GM13976 (cell line): ENCODE results near the gene ESAM.

Source experiments
- DNase-seq: peaks from one replicate; pipeline ENCODE4 v3.0.0; 2012; ENCODE audit warnings: low spot score
- in situ Hi-C: fragments of 300-500 bp; cut with MboI; formaldehyde crosslinking; loops from one replicate; pipeline ENCODE4 v1.12.0; 2022; ENCODE audit warnings: low sequenced_read_pairs, mixed read lengths, inconsistent platforms; ENCODE audit not compliant: unreplicated experiment
- TF ChIP-seq, protein P1 (sequence below): IDR thresholded peaks from 2 replicates; pipeline ENCODE4 v1.5.1; 2012; ENCODE audit warnings: borderline replicate concordance, mild to moderate bottlenecking; ENCODE audit not compliant: insufficient read depth; ENCODE audit errors: extremely low read depth, missing control alignments, control extremely low read depth

The ESAM gene

DNA sequence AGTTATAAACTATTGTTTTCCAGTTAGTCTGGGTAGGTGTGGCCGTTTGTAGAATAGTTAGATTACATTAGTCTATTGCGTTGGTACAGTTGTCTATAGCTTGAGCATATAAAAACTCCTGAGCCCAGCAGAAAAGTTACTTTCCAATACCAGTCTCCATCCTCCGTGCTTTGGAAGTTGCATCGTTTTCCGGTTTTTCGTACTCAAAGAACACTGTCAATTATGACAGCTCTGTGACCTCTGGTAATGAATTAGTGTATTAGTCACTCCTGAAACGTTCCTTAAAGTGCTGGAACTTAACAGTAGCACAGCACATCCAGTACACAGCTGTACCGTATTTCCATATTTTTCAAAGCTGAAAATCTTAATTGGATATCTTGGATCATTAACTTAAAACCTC is 38.9 kb upstream of the ESAM start:
- TF ChIP-seq, protein P1, sequence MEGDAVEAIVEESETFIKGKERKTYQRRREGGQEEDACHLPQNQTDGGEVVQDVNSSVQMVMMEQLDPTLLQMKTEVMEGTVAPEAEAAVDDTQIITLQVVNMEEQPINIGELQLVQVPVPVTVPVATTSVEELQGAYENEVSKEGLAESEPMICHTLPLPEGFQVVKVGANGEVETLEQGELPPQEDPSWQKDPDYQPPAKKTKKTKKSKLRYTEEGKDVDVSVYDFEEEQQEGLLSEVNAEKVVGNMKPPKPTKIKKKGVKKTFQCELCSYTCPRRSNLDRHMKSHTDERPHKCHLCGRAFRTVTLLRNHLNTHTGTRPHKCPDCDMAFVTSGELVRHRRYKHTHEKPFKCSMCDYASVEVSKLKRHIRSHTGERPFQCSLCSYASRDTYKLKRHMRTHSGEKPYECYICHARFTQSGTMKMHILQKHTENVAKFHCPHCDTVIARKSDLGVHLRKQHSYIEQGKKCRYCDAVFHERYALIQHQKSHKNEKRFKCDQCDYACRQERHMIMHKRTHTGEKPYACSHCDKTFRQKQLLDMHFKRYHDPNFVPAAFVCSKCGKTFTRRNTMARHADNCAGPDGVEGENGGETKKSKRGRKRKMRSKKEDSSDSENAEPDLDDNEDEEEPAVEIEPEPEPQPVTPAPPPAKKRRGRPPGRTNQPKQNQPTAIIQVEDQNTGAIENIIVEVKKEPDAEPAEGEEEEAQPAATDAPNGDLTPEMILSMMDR: no peak
- in situ Hi-C loops: no loop called here
- peak; percentile 19 for DNase-seq

DNA sequence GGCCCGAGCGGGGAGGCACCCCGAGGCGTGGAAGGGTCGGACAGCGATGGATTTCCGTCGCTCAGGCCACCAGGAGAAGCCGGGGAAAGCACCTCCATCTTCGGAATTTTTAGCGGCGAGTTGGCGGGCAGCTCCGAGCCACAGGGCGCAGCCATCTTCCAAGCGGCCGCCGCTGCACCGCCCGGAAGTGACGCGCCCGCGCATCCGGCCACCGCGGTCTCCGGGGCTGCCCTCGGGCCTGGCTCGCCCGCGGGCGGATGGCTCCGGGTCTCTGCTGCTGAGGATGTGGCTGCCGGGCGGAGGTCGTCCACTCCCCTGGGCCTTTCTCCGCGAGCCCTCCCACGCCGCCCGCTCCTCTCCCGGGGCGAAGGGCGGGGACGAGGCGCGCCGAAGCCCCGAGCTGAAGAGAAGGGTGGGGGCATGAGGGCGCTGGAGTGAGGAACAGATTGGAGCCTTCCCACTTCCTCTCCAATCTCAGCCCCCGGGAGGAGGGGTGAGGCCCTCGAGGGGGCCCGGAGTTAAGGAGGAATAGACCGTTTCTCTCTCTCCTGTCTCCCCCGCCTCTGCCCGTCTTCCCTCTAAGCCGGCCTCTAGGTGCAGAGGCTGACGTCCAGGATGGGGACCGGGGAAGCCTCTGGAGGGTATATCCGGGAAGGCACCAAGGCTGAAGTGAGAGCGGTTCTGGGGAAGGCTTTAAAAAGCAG is 38.3 kb upstream of the ESAM start, which contains the start of gene MSANTD2:
Gene MSANTD2, minus strand, starts transcription at position 181 of the 704 bp plus-strand sequence. Its CDS starts 26 bp downstream, at position 155.
- in situ Hi-C loops: no loop called here
- TF ChIP-seq, protein P1: no peak
- peak; percentile 91 for DNase-seq

DNA sequence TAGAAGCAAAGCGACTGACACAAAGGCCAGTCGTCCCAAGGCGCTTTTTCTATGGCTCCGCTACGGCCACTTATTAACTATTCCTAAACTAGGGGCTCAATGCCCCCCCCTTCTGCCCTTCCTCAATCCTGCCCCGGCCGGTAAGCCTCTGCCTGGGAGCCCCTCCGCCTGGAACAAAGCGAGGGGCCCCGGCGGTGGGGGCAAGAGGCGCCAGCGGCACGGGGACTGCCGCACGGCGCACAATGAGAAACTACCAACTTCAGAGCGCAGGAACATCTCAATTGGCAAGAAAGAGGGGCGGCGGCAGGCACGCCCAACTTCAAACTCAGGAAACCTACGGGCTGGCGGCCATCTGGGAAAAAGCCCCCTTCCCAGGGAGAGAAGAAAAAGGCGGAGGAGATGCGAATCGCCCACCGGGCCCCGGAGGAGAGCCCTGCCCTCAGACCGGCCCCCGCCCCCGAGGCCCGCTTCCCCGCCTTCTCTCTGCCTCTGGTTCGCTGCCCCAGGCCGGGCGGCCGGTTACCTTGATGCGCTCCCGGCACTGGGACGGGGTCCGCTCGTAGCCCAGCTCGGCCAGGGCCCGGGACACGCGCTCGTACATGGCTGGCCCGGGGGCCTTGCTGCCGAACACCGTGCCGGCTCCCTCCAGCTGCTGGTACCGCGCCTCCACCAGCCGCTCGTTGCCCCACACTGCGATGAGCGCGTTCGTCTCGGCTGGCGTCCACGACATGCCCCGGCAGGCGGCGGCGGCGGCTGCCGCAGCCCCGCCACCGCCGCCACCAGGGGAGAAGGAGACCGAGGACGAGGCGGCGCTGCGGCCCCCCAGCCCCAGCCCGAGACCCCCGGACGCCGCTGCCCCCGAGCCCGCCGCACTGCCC is 37.5 kb upstream of the ESAM start:
- in situ Hi-C loops: no loop called here
- peak; percentile 68 for DNase-seq
- TF ChIP-seq, protein P1: no peak

DNA sequence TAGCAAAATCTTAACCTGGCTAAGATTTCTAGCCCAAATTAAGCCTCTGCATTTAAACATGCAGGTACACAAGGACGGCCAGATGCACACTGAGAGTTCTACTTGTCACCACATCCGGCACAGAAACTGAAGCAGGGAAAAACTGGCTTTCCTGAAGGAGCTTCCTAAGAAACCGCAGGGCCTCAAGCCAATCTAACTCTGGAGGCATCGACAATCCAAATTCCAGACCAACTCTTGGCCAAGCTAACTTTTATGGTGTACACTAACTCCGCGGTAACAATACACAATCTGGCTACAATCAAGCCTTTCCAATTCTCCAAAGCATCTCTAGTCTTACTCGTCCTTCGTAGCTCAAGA is 36.9 kb upstream of the ESAM start:
- TF ChIP-seq, protein P1: no peak
- DNase-seq: peak; percentile 22
- in situ Hi-C loops: no loop called here

DNA sequence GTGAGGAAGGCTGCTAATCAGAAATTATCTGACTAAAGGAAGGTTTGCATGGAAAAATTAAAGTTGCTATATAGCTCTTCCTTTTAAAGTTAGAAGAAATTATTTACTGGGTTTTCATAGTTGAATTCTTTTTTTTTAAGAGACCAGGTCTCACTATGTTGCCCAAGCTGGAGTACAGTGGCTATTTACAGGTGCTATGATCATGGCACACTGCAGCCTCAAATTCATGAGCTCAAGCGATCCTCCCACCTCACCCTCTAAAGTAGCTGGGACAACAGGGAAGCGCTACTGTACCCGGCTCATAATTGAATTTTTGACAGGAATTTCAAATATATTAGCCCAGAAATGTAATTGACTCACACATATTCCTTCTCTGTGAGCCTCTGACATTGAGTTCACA is 34.2 kb upstream of the ESAM start:
- TF ChIP-seq, protein P1: no peak
- DNase-seq: no peak
- in situ Hi-C loops: no loop called here

DNA sequence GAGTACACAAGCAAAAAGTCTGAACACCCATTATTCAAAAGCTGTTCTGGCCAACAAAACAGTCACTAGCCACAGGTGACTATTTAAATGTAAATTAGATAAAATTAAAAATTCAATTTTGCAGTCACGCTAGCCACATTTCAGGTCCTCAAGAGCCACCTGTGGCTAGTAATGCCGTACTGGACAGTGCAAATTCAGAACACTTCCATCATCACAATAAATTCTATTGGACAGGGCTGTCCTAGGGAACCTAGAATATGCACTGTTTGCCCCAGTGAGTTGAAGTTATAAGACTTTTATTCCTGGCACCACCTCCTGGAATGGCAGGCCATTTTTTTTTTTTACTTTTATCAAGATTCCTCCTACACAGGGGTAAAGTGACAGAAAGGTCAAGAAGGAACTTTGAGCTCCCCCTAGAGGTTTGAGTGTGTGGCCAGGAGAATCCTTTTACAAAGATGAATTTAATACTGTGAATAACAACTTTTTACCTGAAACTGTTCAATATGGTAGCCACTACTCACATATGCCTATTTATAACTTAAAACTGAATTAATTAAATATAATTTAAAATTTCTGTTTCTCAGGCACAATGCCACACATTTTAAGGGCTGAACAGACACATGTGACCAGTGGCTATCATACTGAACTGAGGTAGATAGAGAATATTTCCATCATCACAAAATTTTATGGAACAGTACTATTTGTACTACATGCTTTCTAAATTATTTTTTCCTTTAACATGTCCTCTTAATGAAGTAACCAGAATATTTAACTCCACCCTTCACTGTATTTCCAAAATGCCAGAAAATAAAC is 31.6 kb upstream of the ESAM start:
- in situ Hi-C loops: no loop called here

More for the DNA sequence above, 31.6 kb upstream of the ESAM start:
- DNase-seq: peak; percentile 43
- TF ChIP-seq, protein P1: peak; percentile 47
